Iris pigment epithelial cell (primary cell): ENCODE measurements around the gene SH3PXD2B.
"Not testable (repeated sequence)": the region's sequence is repeated elsewhere in the genome, so short reads cannot be mapped to it uniquely, and the experiment has no call there.

Experiments
- DNase-seq: peaks from one replicate; pipeline ENCODE4 v3.0.0-alpha.2; 2011; ENCODE audit warnings: low read depth

The SH3PXD2B gene

DNA sequence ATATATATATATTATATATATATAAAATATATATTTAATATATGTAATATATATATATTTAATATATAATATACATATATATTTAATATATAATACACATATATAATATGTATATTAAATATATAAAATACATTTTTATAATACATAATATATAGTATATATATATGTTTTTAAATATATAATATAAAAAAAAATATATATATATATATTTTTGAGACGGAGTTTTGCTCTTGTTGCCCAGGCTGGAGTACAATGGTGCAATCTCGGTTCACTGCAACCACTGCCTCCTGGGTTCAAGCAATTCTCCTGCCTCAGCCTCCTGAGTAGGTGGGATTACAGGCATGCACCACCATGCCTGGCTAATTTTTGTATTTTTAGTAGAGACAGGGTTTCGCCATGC lies 85.6 kb downstream of the SH3PXD2B start:
- DNase-seq = not testable (repeated sequence)

DNA sequence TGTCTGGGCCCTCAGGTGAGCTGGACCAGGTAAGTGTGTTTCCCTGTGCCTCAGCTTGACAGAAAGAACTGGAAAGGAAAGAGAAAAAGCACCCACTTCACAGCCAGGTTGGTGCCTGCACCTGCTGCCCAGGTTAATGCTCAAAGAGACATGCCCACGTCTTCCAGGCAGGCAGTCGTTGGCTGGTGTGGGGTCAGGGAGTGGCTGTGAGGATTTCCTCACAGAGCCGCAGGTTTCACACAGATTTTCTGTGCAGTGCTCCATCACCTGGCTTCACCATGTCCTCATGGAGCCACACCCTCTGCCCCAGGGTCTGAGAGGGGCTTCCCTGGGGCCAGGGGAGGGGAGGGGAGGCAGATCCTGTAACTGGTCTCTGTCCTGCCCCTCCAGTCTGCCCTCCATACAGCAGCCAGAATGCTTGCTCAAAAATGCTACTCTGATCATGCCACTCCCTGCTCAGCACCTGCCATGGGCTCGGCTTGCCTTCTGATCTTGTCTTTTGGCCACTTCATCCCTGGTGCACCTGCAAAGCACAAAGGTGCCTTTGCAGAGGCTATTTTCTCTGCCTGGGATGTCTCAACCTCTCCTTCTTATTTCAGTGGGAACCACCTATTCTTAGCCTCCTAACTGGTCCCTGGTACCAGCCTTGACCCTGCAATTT lies 88.2 kb downstream of the SH3PXD2B start:
- no peak for DNase-seq

DNA sequence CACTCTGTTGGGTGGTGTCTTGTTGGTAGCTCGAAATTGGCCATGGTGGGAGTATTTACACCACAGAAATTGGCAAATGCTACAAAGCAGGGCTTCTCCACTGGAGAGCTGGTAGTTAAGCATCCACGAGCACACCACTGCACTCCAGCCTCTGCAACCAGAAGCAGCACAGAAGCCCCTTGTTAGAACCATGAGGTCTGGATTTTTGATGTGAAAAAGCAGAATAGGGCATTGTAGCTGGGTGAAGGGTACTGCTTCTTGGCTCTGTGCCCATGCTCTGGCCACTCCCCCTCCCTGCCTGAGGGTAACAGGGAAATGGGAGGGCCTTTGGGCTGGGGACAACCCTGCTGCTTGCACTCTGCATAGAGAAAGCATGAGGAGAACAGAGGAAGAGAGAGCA lies 89.6 kb downstream of the SH3PXD2B start:
- DNase-seq = no peak

DNA sequence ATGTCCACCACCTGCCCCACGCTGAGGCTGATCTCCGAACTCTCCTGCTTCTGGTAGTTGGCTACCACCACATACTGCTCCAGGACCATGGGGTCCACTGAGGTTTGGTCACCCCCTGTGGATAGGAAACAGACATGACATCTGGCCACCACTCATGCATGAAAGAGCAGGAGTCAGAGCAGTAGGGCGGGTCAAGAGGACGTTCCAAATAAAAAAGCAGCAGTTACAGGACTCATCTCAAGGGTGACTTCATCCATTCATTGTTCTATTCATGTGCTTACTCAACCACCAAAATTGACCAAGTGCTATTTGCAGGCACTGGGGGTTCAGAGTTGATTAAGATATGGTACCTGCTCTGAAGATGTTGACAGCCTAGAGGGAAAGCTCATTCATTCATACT lies 91.6 kb downstream of the SH3PXD2B start:
- DNase-seq = no peak

DNA sequence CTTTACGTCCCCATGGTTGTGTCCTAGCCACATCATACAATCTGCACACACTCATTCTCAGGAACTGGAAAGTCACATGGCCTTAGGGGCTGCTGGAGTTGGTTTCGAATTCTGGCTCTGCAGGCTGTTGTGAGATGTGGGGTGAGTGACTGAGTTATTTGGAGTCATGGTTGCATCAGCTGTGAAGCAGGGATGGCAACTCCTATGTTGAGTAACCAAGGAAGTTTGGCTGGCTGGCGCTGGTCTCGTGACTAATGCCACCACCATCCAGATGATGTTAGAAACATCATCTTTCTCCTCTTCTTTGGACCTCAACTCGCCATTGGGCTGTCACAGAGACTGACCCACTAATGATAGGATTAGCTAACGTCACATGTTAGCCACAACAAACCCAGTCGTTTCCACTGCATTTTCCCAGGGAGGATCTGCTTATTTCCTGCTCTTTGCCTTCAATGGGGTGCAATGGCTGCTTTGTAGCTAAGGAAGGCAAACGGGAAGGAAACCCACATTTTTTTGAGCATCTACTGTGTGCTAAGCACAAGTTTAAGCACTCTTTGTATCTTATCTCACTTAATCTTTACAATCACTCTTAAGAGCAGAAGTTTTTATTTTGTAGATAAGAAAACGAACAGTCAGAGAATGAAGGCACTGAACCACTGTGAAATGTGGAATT lies 92.6 kb downstream of the SH3PXD2B start:
- peak; percentile 95 for DNase-seq

DNA sequence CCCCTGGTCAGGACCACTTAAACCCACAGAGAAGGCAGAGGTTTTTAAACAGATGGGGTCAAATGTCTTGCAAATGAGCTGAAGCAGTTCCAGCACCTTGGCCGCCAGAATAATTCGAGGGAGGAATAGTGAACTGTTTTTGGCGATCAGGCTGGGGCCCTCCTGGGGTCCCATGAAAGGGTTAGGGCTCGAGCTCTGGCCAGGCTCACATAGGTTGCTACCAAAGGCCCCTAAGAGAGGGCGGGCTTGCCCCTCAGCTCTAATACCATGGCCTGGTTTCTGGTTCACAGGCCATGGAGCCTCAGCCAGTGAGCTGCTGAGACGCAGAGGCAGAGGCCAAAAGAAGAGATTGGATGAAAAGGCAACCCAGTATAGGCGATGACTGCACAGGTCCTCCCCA lies 96.0 kb downstream of the SH3PXD2B start:
- DNase-seq = no peak

DNA sequence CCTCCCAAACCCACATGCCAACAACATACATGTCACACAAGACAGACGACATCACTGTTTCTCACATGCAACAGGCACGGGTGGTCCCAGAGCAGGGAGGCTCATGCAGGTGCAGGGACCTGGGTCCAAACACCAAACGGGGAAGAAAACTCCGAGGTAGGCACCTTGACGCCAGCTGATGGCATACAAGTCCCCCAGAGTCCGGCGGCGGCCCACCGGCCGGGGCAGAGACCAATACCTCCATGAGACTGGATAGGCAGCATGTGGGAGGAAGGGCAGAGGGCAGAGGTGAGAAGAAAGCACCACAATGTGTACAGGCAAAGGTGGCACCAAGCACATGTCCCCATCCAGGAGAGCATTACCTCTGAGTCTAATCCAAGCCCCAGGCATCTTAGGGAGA lies 97.8 kb downstream of the SH3PXD2B start:
- no peak for DNase-seq

DNA sequence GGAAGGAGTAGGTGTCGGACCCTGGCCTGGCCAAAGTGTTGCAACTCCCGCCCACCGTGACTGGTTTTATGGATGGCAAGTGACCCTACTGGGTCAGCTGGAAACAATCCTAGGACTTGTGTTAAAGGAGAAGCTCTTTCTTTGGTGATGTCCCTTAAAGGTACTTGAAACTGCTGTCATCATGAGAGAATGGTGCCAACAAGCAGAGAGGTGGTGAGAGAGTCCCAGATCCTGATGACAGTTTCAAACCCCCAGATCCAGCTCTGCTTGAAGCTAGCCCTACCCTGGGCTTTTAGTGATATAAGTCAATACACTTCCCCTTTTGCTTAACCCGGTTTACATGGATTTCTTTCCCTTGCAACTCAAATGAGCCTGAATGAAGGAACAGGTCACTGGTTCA lies 98.3 kb downstream of the SH3PXD2B start:
- DNase-seq = no peak

DNA sequence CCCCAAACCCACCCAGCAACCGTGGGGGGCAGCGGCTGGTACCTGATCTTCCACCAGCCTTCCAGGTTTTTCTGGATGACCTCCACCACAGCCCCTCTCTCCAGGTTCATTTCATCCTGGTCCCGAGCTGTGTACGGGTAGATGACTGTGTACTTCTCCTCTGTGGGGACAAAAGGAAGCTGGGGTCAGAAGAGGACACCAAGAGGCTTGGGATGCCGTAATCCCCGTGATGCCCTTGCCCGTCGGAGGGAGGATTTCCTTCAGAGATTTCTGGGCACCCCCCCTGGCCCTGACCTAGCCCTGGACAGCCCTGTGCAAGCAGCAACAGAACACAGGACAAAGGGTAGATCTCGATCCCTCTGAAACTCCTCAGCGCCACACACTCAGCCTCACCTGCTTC lies 100.5 kb downstream of the SH3PXD2B start:
- DNase-seq = no peak

DNA sequence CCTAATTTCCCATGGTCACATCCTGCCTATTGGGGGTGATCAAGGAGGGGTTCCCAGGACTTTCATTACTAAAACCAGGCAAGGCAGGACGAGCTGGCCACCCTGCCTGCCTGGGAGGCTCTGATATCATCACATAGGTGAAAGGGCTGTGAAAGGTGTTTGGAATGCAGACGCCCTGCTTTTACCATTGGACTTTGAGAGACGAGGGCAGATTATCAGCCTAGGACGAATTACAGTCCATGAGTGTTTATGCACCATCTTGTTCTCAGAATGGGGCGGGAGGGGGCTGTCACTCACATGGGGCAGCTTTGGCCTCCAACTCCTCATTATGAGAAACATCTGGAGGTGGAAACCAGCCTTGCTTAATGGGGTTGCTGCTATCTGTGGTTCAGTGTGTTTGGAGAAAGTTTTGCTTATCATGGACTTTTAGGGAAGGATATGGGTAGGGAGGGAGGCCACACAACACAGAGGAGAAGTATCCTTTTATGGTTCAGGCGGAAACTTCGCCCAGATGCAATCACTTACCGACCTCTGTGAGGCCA lies 101.0 kb downstream of the SH3PXD2B start:
- no peak for DNase-seq

DNA sequence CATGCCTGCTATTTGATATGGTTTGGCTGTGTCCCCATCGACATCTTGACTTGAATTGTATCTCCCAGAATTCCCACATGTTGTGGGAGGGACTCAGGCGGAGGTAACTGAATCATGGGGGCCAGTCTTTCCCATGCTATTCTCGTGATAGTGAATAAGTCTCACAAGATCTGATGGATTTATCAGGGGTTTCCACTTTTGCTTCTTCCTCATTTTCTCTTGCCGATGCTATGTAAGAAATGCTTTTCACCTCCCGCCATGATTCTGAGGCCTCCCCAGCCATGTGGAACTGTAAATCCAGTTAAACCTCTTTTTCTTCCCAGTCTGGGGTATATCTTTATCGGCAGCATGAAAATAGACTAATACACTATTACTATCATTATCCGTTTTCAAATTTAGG lies 101.8 kb downstream of the SH3PXD2B start:
- not testable (repeated sequence) for DNase-seq

DNA sequence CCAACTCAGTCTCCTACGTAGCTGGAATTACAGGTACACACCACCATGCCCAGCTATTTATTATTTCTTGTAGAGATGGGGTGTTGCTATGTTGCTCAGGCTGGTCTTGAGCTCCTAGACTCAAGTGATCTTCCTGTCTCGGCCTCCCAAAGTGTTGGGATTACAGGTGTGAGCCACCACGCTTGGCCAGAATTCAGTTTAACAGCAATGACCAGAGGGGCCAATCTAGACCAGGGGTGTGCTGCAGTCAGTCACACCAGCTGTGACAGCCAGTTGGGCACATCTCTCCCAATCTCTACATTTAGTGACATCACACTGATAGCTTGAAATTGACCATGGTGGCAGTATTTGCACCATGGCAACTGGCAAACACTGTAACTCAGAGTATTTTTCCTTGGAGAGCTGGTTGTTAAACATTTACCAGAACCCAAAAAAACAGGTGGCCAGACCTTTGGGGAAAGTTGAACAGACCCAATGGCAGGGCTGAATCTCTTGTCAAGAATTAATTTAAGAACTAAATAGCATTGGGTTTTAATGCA lies 103.0 kb downstream of the SH3PXD2B start:
- DNase-seq = no peak

DNA sequence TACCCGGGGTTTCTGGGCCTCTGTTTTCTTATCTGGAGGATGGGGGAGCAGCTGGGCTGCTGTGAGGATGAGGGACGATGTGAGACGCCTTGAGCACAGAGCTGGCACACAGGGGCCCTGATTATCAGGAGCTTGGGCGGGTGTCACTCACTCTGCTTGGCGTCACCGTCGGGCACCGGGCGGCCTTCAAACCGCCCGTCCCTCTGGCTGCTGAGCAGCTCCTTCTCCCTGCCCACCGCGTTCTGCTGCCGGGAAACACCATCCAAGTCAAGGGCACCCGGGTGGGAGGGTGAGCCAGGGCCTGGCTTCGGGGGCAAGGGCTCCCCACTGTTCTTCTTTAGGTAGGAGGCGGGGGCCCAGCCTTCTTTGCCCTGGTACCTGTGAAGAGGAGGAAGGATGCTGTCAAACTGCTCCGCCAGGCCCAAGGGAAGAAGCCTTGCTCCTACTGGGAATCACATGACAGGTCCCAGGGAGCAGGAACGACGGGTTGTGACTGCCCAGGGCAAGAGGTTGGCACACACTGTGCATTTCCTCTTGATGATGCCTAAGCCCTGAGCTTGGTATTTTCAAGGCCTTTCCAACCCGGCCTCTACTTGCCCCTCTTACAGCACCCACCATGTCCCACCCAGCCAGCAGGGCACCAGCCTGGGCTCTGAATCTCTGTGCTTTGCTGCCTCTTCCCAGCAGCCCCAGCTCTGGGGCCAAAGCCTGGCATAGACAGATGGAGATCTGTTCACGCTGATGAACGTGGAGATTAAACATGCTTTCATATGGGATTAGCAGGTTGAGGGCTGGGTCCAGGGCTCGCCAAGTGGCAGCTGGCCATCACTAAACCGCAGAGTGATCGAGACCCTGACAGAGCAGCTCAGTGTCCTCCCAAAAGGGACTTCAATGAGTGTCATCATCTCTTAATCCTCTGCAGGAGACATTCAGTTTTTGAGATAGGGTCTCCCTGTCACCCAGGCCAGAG lies 103.8 kb downstream of the SH3PXD2B start:
- DNase-seq = no peak

DNA sequence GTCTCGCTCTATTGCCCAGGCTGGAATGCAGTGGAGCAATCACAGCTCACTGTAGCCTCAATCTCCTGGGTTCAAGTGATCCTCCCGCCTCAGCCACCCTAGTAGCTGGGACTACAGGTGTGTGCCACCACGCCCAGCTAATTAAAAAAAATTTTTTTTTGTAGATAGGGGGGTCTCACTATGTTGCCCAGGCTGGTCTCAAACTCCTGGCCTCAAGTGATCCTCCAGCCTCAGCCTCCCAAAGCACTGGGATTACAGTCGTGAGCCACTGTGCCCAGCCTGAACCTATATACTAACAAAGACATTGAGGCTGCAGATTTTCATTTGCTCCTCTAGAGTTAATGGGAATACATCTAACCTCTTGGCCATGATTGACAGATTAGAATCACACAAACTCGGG lies 105.6 kb downstream of the SH3PXD2B start:
- DNase-seq = not testable (repeated sequence)

DNA sequence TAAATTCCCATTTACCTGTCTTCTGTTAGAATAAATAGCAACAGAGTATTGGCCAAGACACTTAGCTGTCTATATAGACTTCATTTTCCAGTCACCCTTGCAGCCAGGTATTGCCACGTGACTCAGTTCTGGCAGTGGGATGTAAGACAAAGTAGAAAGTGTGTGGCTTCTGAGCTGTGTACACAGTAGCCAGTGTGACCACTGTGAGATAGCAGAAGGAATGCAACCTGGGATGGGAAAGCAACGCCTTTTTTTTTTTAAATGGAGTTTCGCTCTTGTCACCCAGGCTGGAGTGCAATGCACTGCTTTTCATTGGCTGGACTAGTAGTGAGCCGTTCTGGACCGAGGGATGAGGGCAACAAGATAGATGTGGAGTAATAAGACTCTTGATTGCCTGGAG lies 106.2 kb downstream of the SH3PXD2B start:
- DNase-seq = no peak

DNA sequence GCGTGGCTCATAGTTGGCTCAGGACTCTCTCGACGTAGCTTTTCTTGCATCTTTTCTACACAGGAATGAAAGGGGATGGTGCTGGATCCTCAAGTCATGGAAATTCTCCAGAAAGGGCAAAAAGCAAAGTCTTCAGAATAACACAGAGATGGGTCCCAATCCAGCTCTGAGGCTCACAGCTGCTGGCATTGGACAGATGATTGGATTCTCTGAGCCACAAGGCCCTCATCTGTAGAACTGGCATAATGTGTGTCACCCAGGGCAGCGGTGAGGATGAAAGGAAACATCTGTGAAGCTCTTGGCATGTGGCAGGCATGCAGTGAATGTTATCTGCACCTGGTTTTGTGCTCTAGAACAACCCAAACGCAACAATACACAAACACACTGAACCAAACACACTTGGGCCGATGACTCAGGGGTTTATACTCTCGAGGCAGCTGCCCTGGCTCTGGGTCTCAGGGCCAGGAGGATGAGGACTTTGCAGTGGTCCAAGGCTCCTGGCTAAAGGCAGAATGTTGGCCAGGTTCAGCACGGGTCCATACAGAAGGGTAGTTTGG lies 106.8 kb downstream of the SH3PXD2B start:
- peak; percentile 53 for DNase-seq

DNA sequence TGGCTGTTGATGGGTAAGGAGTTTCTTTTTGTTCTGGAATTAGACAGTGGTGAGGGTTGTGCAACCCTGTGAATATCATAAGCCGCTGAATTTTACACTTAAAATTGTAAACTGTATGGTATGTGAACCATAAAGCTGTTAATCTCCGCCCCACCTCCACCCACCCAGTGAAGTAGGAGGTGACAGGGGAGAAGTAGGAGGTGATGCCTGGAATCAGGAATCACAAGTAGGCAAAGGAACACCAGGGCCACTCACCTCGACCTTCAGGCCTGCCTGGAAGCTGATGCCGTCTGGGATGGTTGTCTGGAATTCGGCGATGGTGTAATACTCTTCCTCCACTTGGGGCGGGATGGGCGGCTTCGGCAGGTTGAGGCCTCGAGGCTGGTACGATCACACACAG lies 108.4 kb downstream of the SH3PXD2B start:
- DNase-seq = no peak

DNA sequence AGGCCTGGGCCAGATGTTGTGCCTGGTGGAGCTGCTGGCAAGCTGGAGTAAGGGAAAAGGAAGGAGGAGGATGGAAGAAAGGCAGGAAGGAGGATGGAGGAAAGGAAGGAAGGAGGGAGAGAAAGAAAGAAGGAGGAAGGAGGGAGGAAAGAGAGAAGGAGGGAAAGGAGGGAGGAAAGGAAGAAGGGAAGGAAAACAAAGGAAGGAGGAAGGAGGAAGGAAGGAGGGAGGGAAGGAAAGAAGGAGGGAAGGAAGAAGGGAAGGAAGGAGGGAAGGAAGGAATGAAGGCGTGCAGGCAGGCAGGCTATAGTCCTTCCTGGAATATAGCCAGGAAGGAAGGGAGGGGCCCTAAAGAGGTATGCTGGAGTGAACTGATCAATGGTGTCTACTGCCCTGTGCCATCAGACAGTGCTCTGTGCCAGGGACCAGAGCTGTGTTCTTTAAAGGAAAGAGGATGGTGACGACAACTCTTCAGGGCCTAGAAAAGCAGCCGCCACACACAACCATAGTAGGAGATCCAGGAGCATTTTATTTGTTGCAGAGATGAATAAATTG lies 109.4 kb downstream of the SH3PXD2B start:
- DNase-seq = no peak

DNA sequence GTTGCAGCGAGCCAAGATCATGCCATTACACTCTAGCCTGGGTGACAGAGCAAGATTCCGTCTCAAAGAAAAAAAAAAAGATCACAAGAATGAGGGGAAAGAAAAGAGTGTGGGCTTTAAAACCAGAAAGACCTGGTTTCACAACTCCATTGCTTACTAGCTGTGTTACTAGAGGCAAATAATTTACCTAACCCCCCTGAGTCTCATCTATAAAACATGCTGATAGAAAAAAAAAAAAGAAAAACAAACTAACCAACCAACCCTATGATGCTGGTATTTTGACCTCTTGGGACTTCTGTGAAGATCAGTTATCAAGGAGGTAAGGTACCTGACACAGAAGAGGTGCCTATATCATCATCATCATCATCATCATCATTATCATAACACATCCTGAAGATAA lies 110.6 kb downstream of the SH3PXD2B start:
- DNase-seq = no peak

DNA sequence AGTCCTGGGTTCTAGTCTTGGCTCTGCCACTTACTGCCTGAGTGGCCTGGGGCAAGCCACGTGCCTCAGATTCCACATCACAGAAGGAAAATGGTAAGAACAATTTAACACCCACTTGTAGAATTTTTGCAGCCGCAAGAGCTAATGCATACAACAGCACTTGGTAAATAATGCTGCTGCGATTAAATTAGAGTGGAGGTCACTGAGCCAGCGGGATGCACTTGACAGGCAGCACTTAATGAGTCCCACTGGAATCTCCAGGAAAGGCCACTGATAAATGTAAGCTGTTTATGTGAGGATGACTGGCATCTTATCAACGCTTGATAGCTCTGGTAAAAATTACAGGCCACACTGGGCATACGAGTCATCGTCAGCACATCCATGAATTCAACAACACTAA lies 111.4 kb downstream of the SH3PXD2B start:
- DNase-seq = peak; percentile 34
